ENCODE data around the gene MYLK4.

MYLK4 gene

DNA sequence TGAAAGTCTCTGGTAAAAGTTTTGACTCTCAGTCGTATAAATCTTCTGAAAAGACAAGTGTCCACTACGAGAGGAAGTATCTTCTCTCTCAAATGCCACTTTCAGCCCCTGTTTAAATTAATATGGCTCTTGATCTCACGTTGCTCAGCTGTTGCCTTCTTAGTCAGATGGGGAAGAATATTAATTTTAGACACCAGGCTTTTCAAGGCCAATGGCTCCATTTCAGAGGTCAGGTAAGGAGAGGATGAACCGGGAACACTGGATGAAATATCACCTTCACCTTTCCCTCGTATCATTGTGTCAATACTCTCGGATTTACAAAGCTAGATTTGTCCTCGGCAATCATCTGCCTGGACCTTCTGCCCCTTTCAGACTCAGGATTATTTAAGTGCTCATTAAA, at the start of gene MYLK4:
TSS of gene MYLK4 (minus strand) at position 91 of the 400 bp plus-strand sequence. CDS start 1,628 bp downstream, outside the sequence.
- no peak for TF ChIP-seq CTCF (IDR thresholded peaks at IDR 0.05)

DNA sequence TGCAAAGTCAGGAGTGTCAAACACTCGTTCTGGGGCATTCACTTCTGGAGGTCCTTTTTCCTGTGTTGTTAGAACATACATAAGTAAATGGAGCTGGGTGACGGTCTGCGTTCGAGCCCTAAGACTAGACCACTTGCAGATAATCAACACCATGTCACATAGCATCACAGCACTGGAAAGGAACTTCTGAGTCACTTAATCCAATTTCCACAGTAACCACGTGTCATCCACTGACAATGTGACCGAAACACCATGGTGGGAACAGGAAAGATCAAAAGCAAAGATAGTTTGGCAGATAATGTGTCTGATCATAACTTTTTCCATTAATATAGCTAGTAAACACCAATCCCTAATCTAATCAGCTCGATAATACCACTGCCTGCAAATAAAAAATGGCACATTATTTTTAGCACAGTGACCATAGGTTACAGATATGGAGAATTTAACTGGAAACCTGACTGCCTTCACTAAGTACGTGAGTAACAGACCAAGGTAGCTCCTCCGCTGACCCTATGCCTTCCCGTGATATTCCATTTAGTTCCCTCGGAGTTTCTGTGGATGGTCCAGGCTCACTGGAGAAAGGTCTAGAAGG, 49.3 kb upstream of the MYLK4 start:
- TF ChIP-seq CTCF (IDR thresholded peaks at IDR 0.05), result no peak

- TF ChIP-seq CTCF (IDR thresholded peaks at IDR 0.05), result no peak
Observed at GRCh38 chr6:2798586-2799134, 47.9 kb upstream of the MYLK4 start.

GRCh38 chr6:2797564-2798031, 46.9 kb upstream of the MYLK4 start:
- TF ChIP-seq CTCF (IDR thresholded peaks at IDR 0.05), result no peak

DNA sequence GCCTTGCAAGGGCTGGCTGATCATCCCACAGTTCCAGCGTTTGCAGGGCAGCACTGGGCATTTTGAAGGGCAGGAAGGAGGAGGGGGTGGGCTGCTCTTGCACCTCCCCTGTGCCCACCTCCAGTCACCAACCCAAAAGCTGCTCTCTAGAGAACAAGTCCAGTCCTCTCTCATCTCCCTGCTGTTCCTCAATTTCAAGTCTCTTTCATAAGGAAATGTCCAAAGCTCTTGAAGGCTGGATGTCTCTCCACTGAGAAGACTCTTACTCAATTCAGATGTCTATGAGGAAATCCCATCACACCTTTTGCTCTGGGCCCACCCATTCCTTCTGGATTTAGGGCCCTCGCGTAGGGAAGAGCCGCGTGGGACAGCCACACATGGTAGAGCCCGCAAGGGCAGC, 46.1 kb upstream of the MYLK4 start:
- no peak for TF ChIP-seq CTCF (IDR thresholded peaks at IDR 0.05)

DNA sequence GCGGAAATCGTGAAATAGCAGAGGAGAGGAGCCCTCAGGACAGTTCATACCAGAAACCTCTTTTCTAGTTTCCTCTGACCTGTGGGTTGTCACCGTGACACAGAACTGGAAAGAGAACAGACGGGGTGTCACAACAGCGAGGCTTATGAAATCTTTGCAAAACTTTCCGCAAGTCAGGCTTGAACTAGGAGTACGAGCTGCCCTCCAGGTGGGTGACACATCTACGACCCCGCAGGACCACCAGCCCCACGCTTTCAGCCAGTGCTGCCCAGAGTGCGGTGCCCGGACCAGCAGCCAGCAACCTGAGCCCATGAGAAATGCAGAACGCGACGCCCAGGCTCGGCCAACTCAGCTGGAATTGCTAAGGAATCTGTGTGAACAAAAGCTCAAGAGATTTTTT, 45.2 kb upstream of the MYLK4 start:
- no peak for TF ChIP-seq CTCF (IDR thresholded peaks at IDR 0.05)

- no peak for TF ChIP-seq CTCF (IDR thresholded peaks at IDR 0.05)
Observed at GRCh38 chr6:2795162-2795561, 44.4 kb upstream of the MYLK4 start.

Measured in LNCAP (cell line).